HL-60 (cell line): ENCODE data around the gene SYNPO2.

ENCODE experiments used
- GABPA ChIP-seq: IDR thresholded peaks from 2 replicates; pipeline ENCODE4 v1.6.1; 2012; ENCODE audit warnings: low read depth
- POLR2AphosphoS5 ChIP-seq: IDR thresholded peaks from 2 replicates; pipeline ENCODE4 v1.6.1; 2012; ENCODE audit warnings: low read depth
- TF ChIP-seq, protein P1 (sequence below): IDR thresholded peaks from one replicate; pipeline ENCODE4 v1.5.1; 2011; ENCODE audit warnings: low read length, control low read depth, inconsistent platforms; ENCODE audit not compliant: insufficient read depth
- TF ChIP-seq, protein P2 (sequence below): IDR thresholded peaks from 2 replicates; pipeline ENCODE4 v1.6.1; 2012; ENCODE audit warnings: low read depth; ENCODE audit not compliant: insufficient replicate concordance

DNA sequence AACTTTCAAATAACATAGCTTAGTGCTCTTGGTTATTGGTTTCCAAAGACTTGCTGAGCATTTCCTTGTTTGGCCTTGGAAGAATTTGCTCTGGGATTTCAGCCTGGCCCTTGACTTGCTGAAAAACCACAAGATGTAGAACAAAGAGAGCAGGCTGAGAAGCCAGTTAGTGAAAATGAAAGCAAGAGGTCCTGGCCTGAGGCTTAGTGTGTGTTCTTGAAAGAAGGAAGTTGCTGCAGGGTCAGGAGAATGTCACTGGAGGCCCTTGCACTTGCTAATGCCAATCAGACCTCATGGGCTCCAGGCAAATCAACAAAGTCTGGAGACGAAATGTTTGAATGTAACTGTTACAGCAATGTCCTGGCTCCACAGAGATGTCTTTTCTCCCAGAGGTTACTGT lies 79.4 kb downstream of the SYNPO2 start:
- TF ChIP-seq, protein P1, sequence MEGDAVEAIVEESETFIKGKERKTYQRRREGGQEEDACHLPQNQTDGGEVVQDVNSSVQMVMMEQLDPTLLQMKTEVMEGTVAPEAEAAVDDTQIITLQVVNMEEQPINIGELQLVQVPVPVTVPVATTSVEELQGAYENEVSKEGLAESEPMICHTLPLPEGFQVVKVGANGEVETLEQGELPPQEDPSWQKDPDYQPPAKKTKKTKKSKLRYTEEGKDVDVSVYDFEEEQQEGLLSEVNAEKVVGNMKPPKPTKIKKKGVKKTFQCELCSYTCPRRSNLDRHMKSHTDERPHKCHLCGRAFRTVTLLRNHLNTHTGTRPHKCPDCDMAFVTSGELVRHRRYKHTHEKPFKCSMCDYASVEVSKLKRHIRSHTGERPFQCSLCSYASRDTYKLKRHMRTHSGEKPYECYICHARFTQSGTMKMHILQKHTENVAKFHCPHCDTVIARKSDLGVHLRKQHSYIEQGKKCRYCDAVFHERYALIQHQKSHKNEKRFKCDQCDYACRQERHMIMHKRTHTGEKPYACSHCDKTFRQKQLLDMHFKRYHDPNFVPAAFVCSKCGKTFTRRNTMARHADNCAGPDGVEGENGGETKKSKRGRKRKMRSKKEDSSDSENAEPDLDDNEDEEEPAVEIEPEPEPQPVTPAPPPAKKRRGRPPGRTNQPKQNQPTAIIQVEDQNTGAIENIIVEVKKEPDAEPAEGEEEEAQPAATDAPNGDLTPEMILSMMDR = no peak
- TF ChIP-seq, protein P2, sequence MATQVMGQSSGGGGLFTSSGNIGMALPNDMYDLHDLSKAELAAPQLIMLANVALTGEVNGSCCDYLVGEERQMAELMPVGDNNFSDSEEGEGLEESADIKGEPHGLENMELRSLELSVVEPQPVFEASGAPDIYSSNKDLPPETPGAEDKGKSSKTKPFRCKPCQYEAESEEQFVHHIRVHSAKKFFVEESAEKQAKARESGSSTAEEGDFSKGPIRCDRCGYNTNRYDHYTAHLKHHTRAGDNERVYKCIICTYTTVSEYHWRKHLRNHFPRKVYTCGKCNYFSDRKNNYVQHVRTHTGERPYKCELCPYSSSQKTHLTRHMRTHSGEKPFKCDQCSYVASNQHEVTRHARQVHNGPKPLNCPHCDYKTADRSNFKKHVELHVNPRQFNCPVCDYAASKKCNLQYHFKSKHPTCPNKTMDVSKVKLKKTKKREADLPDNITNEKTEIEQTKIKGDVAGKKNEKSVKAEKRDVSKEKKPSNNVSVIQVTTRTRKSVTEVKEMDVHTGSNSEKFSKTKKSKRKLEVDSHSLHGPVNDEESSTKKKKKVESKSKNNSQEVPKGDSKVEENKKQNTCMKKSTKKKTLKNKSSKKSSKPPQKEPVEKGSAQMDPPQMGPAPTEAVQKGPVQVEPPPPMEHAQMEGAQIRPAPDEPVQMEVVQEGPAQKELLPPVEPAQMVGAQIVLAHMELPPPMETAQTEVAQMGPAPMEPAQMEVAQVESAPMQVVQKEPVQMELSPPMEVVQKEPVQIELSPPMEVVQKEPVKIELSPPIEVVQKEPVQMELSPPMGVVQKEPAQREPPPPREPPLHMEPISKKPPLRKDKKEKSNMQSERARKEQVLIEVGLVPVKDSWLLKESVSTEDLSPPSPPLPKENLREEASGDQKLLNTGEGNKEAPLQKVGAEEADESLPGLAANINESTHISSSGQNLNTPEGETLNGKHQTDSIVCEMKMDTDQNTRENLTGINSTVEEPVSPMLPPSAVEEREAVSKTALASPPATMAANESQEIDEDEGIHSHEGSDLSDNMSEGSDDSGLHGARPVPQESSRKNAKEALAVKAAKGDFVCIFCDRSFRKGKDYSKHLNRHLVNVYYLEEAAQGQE = no peak
- TF ChIP-seq POLR2AphosphoS5 = no peak
- no peak for TF ChIP-seq GABPA
